GM12878 (cell line): Measurements from ENCODE around the gene GJD2. TPM values are rescaled to one million over a fixed set of nuclear protein-coding genes. Genes with fewer than 3 reads are reported as not detected.

ENCODE experiments used
- ATAC-seq: fragments of 200-7000 bp; cut with Tn5 transposase; 3 replicates; pipeline ENCODE4 v1.9.1; 2020; ENCODE audit warnings: mild to moderate bottlenecking, moderate library complexity
- BruUV-seq: library from RNA; stranded (reverse); fragments of 400-500 nt; replicated peaks from 2 replicates; lab custom pipeline; 2021; lab: Mats Ljungman, UMichigan
- CTCF ChIA-PET: fragments of 300-600 bp; sonication (Branson Sonifier 250); formaldehyde crosslinking; extraction: SDS; loops from one replicate; lab custom pipeline; 2021; ENCODE audit warnings: inconsistent platforms; lab: Yijun Ruan, JAX
- POLR2A ChIA-PET: fragments of 350-600 bp; formaldehyde crosslinking; extraction: SDS; loops from one replicate; lab custom pipeline; 2021; ENCODE audit warnings: inconsistent platforms; lab: Charles Lee
- RAD21 ChIA-PET: fragments of 300-600 bp; sonication (Branson Sonifier 250); formaldehyde crosslinking; loops from one replicate; lab custom pipeline; 2023; ENCODE audit warnings: antibody characterized with exemption; ENCODE audit not compliant: unreplicated experiment; lab: Charles Lee
- SMC1A ChIA-PET: fragments of 300-600 bp; sonication (Branson Sonifier 250); formaldehyde crosslinking; loops from one replicate; lab custom pipeline; 2023; ENCODE audit not compliant: unreplicated experiment, uncharacterized antibody; lab: Charles Lee
- DNase-seq: peaks from one replicate; pipeline ENCODE4 v3.0.0-alpha.2; 2011; ENCODE audit warnings: low read depth, low spot score
- FAIRE-seq: peaks from 3 replicates; lab custom pipeline; 2011; peaks lifted over from hg19 to GRCh38; lab: Jason Lieb, UNC
- H2AFZ ChIP-seq: 2 replicates; pipeline ENCODE4 v1.6.0; 2011; ENCODE audit warnings: low read depth, low read length, control low read depth; ENCODE audit not compliant: control insufficient read depth
- H3K27ac ChIP-seq: 2 replicates; pipeline ENCODE4 v1.5.1; 2011; ENCODE audit warnings: control low read depth; ENCODE audit not compliant: control insufficient read depth, insufficient read depth
- H3K27me3 ChIP-seq, 2 experiments: replicated peaks in 1 of 2; 2 replicates each; pipeline versions ENCODE4 v1.6.0 to v1.6.1; 2011; ENCODE audit warnings: low read length in 1 of 2; ENCODE audit not compliant: control insufficient read depth in 2 of 2, insufficient read depth in 2 of 2
- H3K36me3 ChIP-seq, 2 experiments: 2 replicates each; pipeline ENCODE4 v1.5.1; 2011; ENCODE audit warnings: low read length in 1 of 2; ENCODE audit not compliant: control insufficient read depth in 2 of 2, insufficient read depth in 2 of 2
- H3K4me1 ChIP-seq: 2 replicates; pipeline ENCODE4 v1.6.1; 2011; ENCODE audit warnings: mild to moderate bottlenecking, low read length, moderate library complexity, mixed read lengths; ENCODE audit not compliant: control insufficient read depth, insufficient read depth
- H3K4me2 ChIP-seq: 2 replicates; pipeline ENCODE4 v1.6.0; 2011; ENCODE audit warnings: control low read depth; ENCODE audit not compliant: control insufficient read depth, insufficient read depth
- H3K4me3 ChIP-seq: fragments of 200-600 bp; sonication (generic); 2 replicates; pipeline ENCODE4 v1.5.1; 2016
- H3K79me2 ChIP-seq: 2 replicates; pipeline ENCODE4 v1.6.0; 2011; ENCODE audit warnings: low read length; ENCODE audit not compliant: control insufficient read depth, insufficient read depth
- H3K9ac ChIP-seq: 2 replicates; pipeline ENCODE4 v1.8.0; 2011; ENCODE audit warnings: low read length, control low read depth, mixed read lengths; ENCODE audit not compliant: control insufficient read depth, insufficient read depth
- H3K9me3 ChIP-seq: replicated peaks from 3 replicates; pipeline ENCODE4 v1.5.1; 2011; ENCODE audit warnings: mild to moderate bottlenecking, low read length; ENCODE audit not compliant: control insufficient read depth, insufficient read depth
- H4K20me1 ChIP-seq: 2 replicates; pipeline ENCODE4 v1.6.0; 2011; ENCODE audit not compliant: control insufficient read depth, insufficient read depth
- EGR1 ChIP-seq, 2 experiments: IDR thresholded peaks; 1 replicate in 1 of 2; 2 replicates in 1 of 2; pipeline ENCODE4 v1.6.1; 2011 to 2012; ENCODE audit warnings: low read depth in 2 of 2, low read length in 2 of 2, borderline replicate concordance in 1 of 2, mild to moderate bottlenecking in 1 of 2, moderate library complexity in 1 of 2
- ZNF622 ChIP-seq: fragments of 450-650 bp; IDR thresholded peaks from 2 replicates; pipeline ENCODE4 v1.6.1; 2017; ENCODE audit warnings: mild to moderate bottlenecking, inconsistent platforms
- WGBS: methylation state at CpG from one replicate; pipeline ENCODE4 v1.1.6; 2016; ENCODE audit warnings: low lambda C conversion rate; ENCODE audit not compliant: insufficient replicate concordance, insufficient coverage; ENCODE audit errors: missing lambda C conversion rate; 5-methylcytosine and 5-hydroxymethylcytosine counted together
- in situ Hi-C: fragments of 300-500 bp; cut with MboI; formaldehyde crosslinking; loops from 9 replicates; pipeline ENCODE4 v1.14.3; 2018; ENCODE audit warnings: mixed read lengths
- intact Hi-C: fragments of 100-400 bp; cut with micrococcal nuclease; formaldehyde crosslinking; loops from one replicate; pipeline ENCODE4 v1.14.2; 2022; ENCODE audit not compliant: unreplicated experiment
- polyA plus RNA-seq, 11 experiments: library from polyadenylated mRNA; depleted of rRNA in 4 of 11; unstranded in 6 of 11; stranded (reverse) in 5 of 11; fragments of >200 nt; fragmentation: Nextera tagmentation in 4 of 11; fragmentation: Illumina TruSeq in 1 of 11; extraction: Ambion mirVana in 4 of 11; extraction: Trizol in 1 of 11; gene quantifications; 1 replicate in 1 of 11; 2 replicates in 10 of 11; pipeline versions ENCODE4 v1.2.1 to v1.2.3, GENCODE V29; 2011 to 2016; ENCODE audit warnings: inconsistent platforms in 2 of 11, missing spikeins in 2 of 11, low read depth in 1 of 11
- total RNA-seq, 4 experiments: library from RNA; depleted of rRNA in 3 of 4; stranded (reverse); fragments of >200 nt in 3 of 4; fragmentation: Illumina TruSeq in 1 of 4; extraction: Trizol in 1 of 4; gene quantifications; 2 replicates each; pipeline versions ENCODE4 v1.2.1 to v1.2.3, GENCODE V29; 2013 to 2021

Gene GJD2
- total and polyA plus RNA-seq, 10 of the 15 experiments (the other 5 are each of a cell fraction or from before 2014, with no cell fraction given), result not detected

DNA sequence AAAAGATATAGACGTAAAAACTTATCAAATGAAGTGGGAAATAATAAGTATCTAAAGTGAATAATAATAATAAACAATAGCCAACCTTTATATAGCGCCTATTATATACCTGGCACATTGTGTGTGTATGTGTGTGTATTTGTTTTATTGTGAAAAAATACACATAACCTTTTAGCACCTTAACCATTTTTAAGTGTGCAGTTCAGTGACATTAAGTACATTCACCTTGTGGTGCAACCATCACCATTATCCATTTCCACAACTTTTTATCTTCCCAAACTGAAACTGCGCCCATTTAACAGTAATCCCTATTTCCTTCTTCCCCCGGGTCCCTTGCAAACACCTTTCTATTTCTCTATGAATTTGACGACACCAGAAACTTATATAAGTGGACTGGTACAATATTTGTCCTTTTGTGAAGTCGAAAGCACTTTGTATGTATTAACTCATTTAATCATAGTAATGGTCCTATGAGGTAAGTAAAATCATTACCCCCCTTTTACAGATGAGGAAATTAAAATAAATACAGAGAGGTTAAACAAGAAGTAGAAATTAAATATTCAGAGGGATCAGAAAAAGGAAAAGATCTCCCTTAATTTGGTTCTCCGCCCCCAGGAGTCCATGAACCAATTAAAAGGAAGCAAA is 33.5 kb downstream of the GJD2 start:
- Histone ChIP-seq H3K36me3 (no peaks in the 10 kb centered on the region), H4K20me1 (no peaks in the 10 kb centered on the region), H2AFZ (no peak overlapping the region), H3K9me3 (no peaks in the 10 kb centered on the region), H3K4me2 (no peak overlapping the region), H3K27me3 (peaks cover 0 to 2% of the 10 kb centered on the region in 2 experiments; a peak in 3 of 4 replicates), H3K79me2 (no peaks in the 10 kb centered on the region), H3K9ac (no peak overlapping the region), H3K27ac (no peak overlapping the region), H3K4me1 (no peaks in the 10 kb centered on the region), H3K4me3 (no peak overlapping the region)
- RAD21 ChIA-PET, result no interaction called here
- no peak for ATAC-seq
- in situ Hi-C loops, result no loop called here
- CTCF ChIA-PET, result no interaction called here
- WGBS, result 13% methylated on average over 7 of the region's 7 CpGs
- FAIRE-seq, result no peak
- SMC1A ChIA-PET, result interaction anchor here (0.6 to 1.1 kb wide), 2 partner anchors 111 to 161 kb away, joined by 3 read pairs; no protein-coding TSS in a partner anchor
- no TSS peak for BruUV-seq
- POLR2A ChIA-PET, result no interaction called here
- intact Hi-C loops, result no loop called here
- no peak for TF ChIP-seq ZNF622
- no peak for DNase-seq

- in situ Hi-C loops, result no loop called here
- Histone ChIP-seq H3K4me3 (no peak overlapping the region), H3K36me3 (no peaks in the 10 kb centered on the region), H3K9me3 (no peaks in the 10 kb centered on the region), H3K4me2 (no peak overlapping the region), H3K27ac (no peak overlapping the region), H3K27me3 (peaks cover 0 to 2% of the 10 kb centered on the region in 2 experiments; a peak in 3 of 4 replicates), H3K79me2 (no peaks in the 10 kb centered on the region), H4K20me1 (no peaks in the 10 kb centered on the region), H3K9ac (no peak overlapping the region), H3K4me1 (no peaks in the 10 kb centered on the region), H2AFZ (no peak overlapping the region)
- ChIA-PET CTCF (no interaction called here), SMC1A (no interaction called here), RAD21 (no interaction called here), POLR2A (no interaction called here)
- intact Hi-C loops, result no loop called here
- 77% methylated on average over 2 of the region's 2 CpGs for WGBS
- no peak for DNase-seq
- no peak for FAIRE-seq
- no TSS peak for BruUV-seq
- no peak for TF ChIP-seq EGR1 (IDR thresholded peaks at IDR 0.05; ENCODE audit: borderline replicate concordance in 1 of 2, low read depth in 2 of 2, low read length in 2 of 2)
- no peak for ATAC-seq
Measured at GRCh38 chr15:34719695-34720094, 35.1 kb downstream of the GJD2 start.
